Measurements from ENCODE around the gene AFAP1.

DNA sequence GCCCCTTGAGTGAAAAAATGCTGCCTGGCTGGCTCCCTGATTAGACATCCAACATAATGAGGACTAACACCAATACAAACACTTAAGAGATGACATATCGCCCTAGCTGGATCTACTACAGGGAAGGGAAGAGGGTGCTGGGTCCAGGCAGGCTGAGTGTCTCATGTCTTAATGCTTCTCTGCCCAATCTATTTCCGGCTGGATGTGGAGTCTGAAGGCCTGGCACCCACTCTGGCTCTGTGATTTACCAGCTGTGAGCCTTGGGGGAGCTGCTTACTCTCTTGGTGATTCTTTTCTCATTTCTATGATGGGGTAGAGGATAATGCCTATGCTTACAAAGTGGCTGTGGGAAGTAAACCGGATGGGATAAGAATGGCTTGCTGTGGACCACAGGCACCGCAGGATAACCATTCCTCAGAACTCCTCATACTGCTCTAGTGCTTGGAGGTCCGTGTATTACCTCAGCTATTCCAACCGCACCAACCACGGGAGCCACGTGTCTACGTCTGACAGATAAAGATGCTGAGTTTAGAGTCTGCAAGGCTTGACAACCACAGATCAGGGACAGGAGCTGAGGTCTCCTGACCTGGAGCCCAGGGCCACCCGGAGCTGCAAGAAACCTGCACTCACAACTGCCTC is 161.7 kb downstream of the AFAP1 start:
- no peak for TF ChIP-seq POLR2A (IDR thresholded peaks at IDR 0.05; ENCODE audit: low read depth, low read length)
- no peak for TF ChIP-seq TAF1 (IDR thresholded peaks at IDR 0.05; ENCODE audit: borderline replicate concordance, low read depth, low read length)
- no peak for TF ChIP-seq POLR2AphosphoS5 (IDR thresholded peaks at IDR 0.05; ENCODE audit: low read depth, low read length)
